Measurements from ENCODE around the gene NUP62. TPM values are rescaled to one million over a fixed set of nuclear protein-coding genes. Genes with fewer than 3 reads are reported as not detected.
A peak's percentile ranks its signal among the peaks of the same experiment; 100 is the strongest.
"Not testable (repeated sequence)": the region's sequence is repeated elsewhere in the genome, so short reads cannot be mapped to it uniquely, and the experiment has no call there.

The NUP62 gene
- 10 to 100 TPM; 16.5 to 21.4 TPM for polyA plus RNA-seq

- H3K36me3 ChIP-seq (ENCODE audit: control insufficient read depth in 2 of 2, insufficient read depth in 2 of 2, low read length in 1 of 2): peaks cover 0 to 13% of the 10 kb centered on the region in 2 donors
- peak within 1 kb of the TSS; percentile 80 to 85 for H3K4me3 ChIP-seq (ENCODE audit: low read depth in 1 of 2, low read length in 2 of 2)
- H3K4me1 ChIP-seq (ENCODE audit: control insufficient read depth in 2 of 2, insufficient read depth in 2 of 2, low read length in 1 of 2): peaks cover 0 to 6% of the 10 kb centered on the region in 2 donors
- WGBS, 2 donors: 0% methylated on average over 37 to 48 of the region's 48 CpGs
- peak within 1 kb of the TSS; percentile 88 to 90 for H3K27ac ChIP-seq (ENCODE audit: low read depth in 2 of 2, low read length in 1 of 2)
- no peaks in the 10 kb centered on the region for H3K9me3 ChIP-seq (ENCODE audit: control insufficient read depth in 2 of 2, insufficient read depth in 1 of 2, low read depth in 1 of 2, low read length in 1 of 2)
- H3K27me3 ChIP-seq (ENCODE audit: control insufficient read depth in 1 of 2, insufficient read depth in 2 of 2, low read length in 2 of 2): no peaks in the 10 kb centered on the region
These were observed at the start of gene NUP62, which contains the start of gene ATF5 for GRCh38 chr19:49929121-49929610. Gene NUP62 (minus strand): TSS chr19:49929504. CDS start chr19:49909807, 19,697 bp downstream. Gene ATF5 (plus strand): TSS chr19:49929205. CDS start chr19:49930851, 1,646 bp downstream.

- 84 to 86% methylated on average over 11 of the region's 11 CpGs for WGBS, 2 donors
- no peak overlapping the region for H3K4me3 ChIP-seq (ENCODE audit: low read depth in 1 of 2, low read length in 2 of 2)
- peaks cover 5 to 13% of the 10 kb centered on the region in 2 donors for H3K36me3 ChIP-seq (ENCODE audit: control insufficient read depth in 2 of 2, insufficient read depth in 2 of 2, low read length in 1 of 2)
These were observed 49.0 kb upstream of the NUP62 start for GRCh38 chr19:49978324-49978723.

GRCh38 chr19:49977881-49978280 is 48.6 kb upstream of the NUP62 start:
- H3K4me1 ChIP-seq (ENCODE audit: control insufficient read depth in 2 of 2, insufficient read depth in 2 of 2, low read length in 1 of 2): no peaks in the 10 kb centered on the region
- no peaks in the 10 kb centered on the region for H3K9me3 ChIP-seq (ENCODE audit: control insufficient read depth in 2 of 2, insufficient read depth in 1 of 2, low read depth in 1 of 2, low read length in 1 of 2)
- no peak overlapping the region for H3K27ac ChIP-seq (ENCODE audit: low read depth in 2 of 2, low read length in 1 of 2)
- H3K36me3 ChIP-seq (ENCODE audit: control insufficient read depth in 2 of 2, insufficient read depth in 2 of 2, low read length in 1 of 2): peaks cover 5 to 13% of the 10 kb centered on the region in 2 donors
- H3K4me3 ChIP-seq (ENCODE audit: low read depth in 1 of 2, low read length in 2 of 2): no peak overlapping the region
- WGBS, 2 donors: 85% methylated on average over 18 of the region's 18 CpGs
- no peaks in the 10 kb centered on the region for H3K27me3 ChIP-seq (ENCODE audit: control insufficient read depth in 1 of 2, insufficient read depth in 2 of 2, low read length in 2 of 2)

More at GRCh38 chr19:49978324-49978723, 49.0 kb upstream of the NUP62 start:
- H3K9me3 ChIP-seq (ENCODE audit: control insufficient read depth in 2 of 2, insufficient read depth in 1 of 2, low read depth in 1 of 2, low read length in 1 of 2): no peaks in the 10 kb centered on the region
- no peaks in the 10 kb centered on the region for H3K27me3 ChIP-seq (ENCODE audit: control insufficient read depth in 1 of 2, insufficient read depth in 2 of 2, low read length in 2 of 2)
- H3K4me1 ChIP-seq (ENCODE audit: control insufficient read depth in 2 of 2, insufficient read depth in 2 of 2, low read length in 1 of 2): no peaks in the 10 kb centered on the region
- H3K27ac ChIP-seq (ENCODE audit: low read depth in 2 of 2, low read length in 1 of 2): no peak overlapping the region

- no peaks in the 10 kb centered on the region for H3K9me3 ChIP-seq (ENCODE audit: control insufficient read depth in 2 of 2, insufficient read depth in 1 of 2, low read depth in 1 of 2, low read length in 1 of 2)
- no peaks in the 10 kb centered on the region for H3K27me3 ChIP-seq (ENCODE audit: control insufficient read depth in 1 of 2, insufficient read depth in 2 of 2, low read length in 2 of 2)
- WGBS, 2 donors: 80 to 85% methylated on average over 13 of the region's 13 CpGs
- peaks cover 5 to 13% of the 10 kb centered on the region in 2 donors for H3K36me3 ChIP-seq (ENCODE audit: control insufficient read depth in 2 of 2, insufficient read depth in 2 of 2, low read length in 1 of 2)
- H3K4me3 ChIP-seq (ENCODE audit: low read depth in 1 of 2, low read length in 2 of 2): no peak overlapping the region
- no peak overlapping the region for H3K27ac ChIP-seq (ENCODE audit: low read depth in 2 of 2, low read length in 1 of 2)
- peaks cover 0 to 2% of the 10 kb centered on the region in 2 donors for H3K4me1 ChIP-seq (ENCODE audit: control insufficient read depth in 2 of 2, insufficient read depth in 2 of 2, low read length in 1 of 2)
These were observed 47.8 kb upstream of the NUP62 start for GRCh38 chr19:49977076-49977475.

GRCh38 chr19:49976496-49976895 is 47.2 kb upstream of the NUP62 start:
- Histone ChIP-seq H3K9me3 (ENCODE audit: control insufficient read depth in 2 of 2, insufficient read depth in 1 of 2, low read depth in 1 of 2, low read length in 1 of 2) (no peaks in the 10 kb centered on the region), H3K4me3 (ENCODE audit: low read depth in 1 of 2, low read length in 2 of 2) (no peak overlapping the region), H3K36me3 (ENCODE audit: control insufficient read depth in 2 of 2, insufficient read depth in 2 of 2, low read length in 1 of 2) (peaks cover 5 to 9% of the 10 kb centered on the region in 2 donors), H3K27me3 (ENCODE audit: control insufficient read depth in 1 of 2, insufficient read depth in 2 of 2, low read length in 2 of 2) (no peaks in the 10 kb centered on the region), H3K4me1 (ENCODE audit: control insufficient read depth in 2 of 2, insufficient read depth in 2 of 2, low read length in 1 of 2) (peaks cover 0 to 3% of the 10 kb centered on the region in 2 donors), H3K27ac (ENCODE audit: low read depth in 2 of 2, low read length in 1 of 2) (no peak overlapping the region)
- WGBS, 2 donors: 81 to 87% methylated on average over 3 of the region's 3 CpGs

- 78 to 80% methylated on average over 7 of the region's 7 CpGs for WGBS, 2 donors
- Histone ChIP-seq H3K27ac (ENCODE audit: low read depth in 2 of 2, low read length in 1 of 2) (no peak overlapping the region), H3K27me3 (ENCODE audit: control insufficient read depth in 1 of 2, insufficient read depth in 2 of 2, low read length in 2 of 2) (no peaks in the 10 kb centered on the region), H3K36me3 (ENCODE audit: control insufficient read depth in 2 of 2, insufficient read depth in 2 of 2, low read length in 1 of 2) (peaks cover 5 to 9% of the 10 kb centered on the region in 2 donors), H3K4me3 (ENCODE audit: low read depth in 1 of 2, low read length in 2 of 2) (no peak overlapping the region), H3K9me3 (ENCODE audit: control insufficient read depth in 2 of 2, insufficient read depth in 1 of 2, low read depth in 1 of 2, low read length in 1 of 2) (no peaks in the 10 kb centered on the region), H3K4me1 (ENCODE audit: control insufficient read depth in 2 of 2, insufficient read depth in 2 of 2, low read length in 1 of 2) (peaks cover 0 to 3% of the 10 kb centered on the region in 2 donors)
These were observed 45.7 kb upstream of the NUP62 start for GRCh38 chr19:49975051-49975450.

- peaks cover 0 to 3% of the 10 kb centered on the region in 2 donors for H3K4me1 ChIP-seq (ENCODE audit: control insufficient read depth in 2 of 2, insufficient read depth in 2 of 2, low read length in 1 of 2)
- H3K9me3 ChIP-seq (ENCODE audit: control insufficient read depth in 2 of 2, insufficient read depth in 1 of 2, low read depth in 1 of 2, low read length in 1 of 2): no peaks in the 10 kb centered on the region
- no peak overlapping the region for H3K27ac ChIP-seq (ENCODE audit: low read depth in 2 of 2, low read length in 1 of 2)
- 88% methylated on average over 18 of the region's 18 CpGs for WGBS, 2 donors
- no peak overlapping the region for H3K4me3 ChIP-seq (ENCODE audit: low read depth in 1 of 2, low read length in 2 of 2)
- H3K36me3 ChIP-seq (ENCODE audit: control insufficient read depth in 2 of 2, insufficient read depth in 2 of 2, low read length in 1 of 2): peaks cover 5 to 9% of the 10 kb centered on the region in 2 donors
- no peaks in the 10 kb centered on the region for H3K27me3 ChIP-seq (ENCODE audit: control insufficient read depth in 1 of 2, insufficient read depth in 2 of 2, low read length in 2 of 2)
These were observed 44.7 kb upstream of the NUP62 start for GRCh38 chr19:49973987-49974386.

GRCh38 chr19:49972841-49973240 is 43.5 kb upstream of the NUP62 start:
- H3K9me3 ChIP-seq (ENCODE audit: control insufficient read depth in 2 of 2, insufficient read depth in 1 of 2, low read depth in 1 of 2, low read length in 1 of 2): no peaks in the 10 kb centered on the region
- no peak overlapping the region for H3K4me3 ChIP-seq (ENCODE audit: low read depth in 1 of 2, low read length in 2 of 2)
- 79 to 85% methylated on average over 6 of the region's 6 CpGs for WGBS, 2 donors
- H3K4me1 ChIP-seq (ENCODE audit: control insufficient read depth in 2 of 2, insufficient read depth in 2 of 2, low read length in 1 of 2): peaks cover 0 to 3% of the 10 kb centered on the region in 2 donors
- H3K27ac ChIP-seq (ENCODE audit: low read depth in 2 of 2, low read length in 1 of 2): no peak overlapping the region
- peaks cover 4 to 5% of the 10 kb centered on the region in 2 donors for H3K36me3 ChIP-seq (ENCODE audit: control insufficient read depth in 2 of 2, insufficient read depth in 2 of 2, low read length in 1 of 2)
- H3K27me3 ChIP-seq (ENCODE audit: control insufficient read depth in 1 of 2, insufficient read depth in 2 of 2, low read length in 2 of 2): no peaks in the 10 kb centered on the region

GRCh38 chr19:49971991-49972411 is 42.7 kb upstream of the NUP62 start:
- peaks cover 0 to 5% of the 10 kb centered on the region in 2 donors for H3K36me3 ChIP-seq (ENCODE audit: control insufficient read depth in 2 of 2, insufficient read depth in 2 of 2, low read length in 1 of 2)
- no peaks in the 10 kb centered on the region for H3K9me3 ChIP-seq (ENCODE audit: control insufficient read depth in 2 of 2, insufficient read depth in 1 of 2, low read depth in 1 of 2, low read length in 1 of 2)
- H3K27me3 ChIP-seq (ENCODE audit: control insufficient read depth in 1 of 2, insufficient read depth in 2 of 2, low read length in 2 of 2): no peaks in the 10 kb centered on the region
- WGBS, 2 donors: 37 to 67% methylated on average over 6 to 12 of the region's 12 CpGs
- no peak overlapping the region for H3K27ac ChIP-seq (ENCODE audit: low read depth in 2 of 2, low read length in 1 of 2)
- H3K4me1 ChIP-seq (ENCODE audit: control insufficient read depth in 2 of 2, insufficient read depth in 2 of 2, low read length in 1 of 2): peaks cover 0 to 3% of the 10 kb centered on the region in 2 donors
- no peak overlapping the region for H3K4me3 ChIP-seq (ENCODE audit: low read depth in 1 of 2, low read length in 2 of 2)

- not testable (repeated sequence) for H3K9me3 ChIP-seq (ENCODE audit: control insufficient read depth in 2 of 2, insufficient read depth in 1 of 2, low read depth in 1 of 2, low read length in 1 of 2); H3K4me3 ChIP-seq (ENCODE audit: low read depth in 1 of 2, low read length in 2 of 2); H3K27me3 ChIP-seq (ENCODE audit: control insufficient read depth in 1 of 2, insufficient read depth in 2 of 2, low read length in 2 of 2); H3K4me1 ChIP-seq (ENCODE audit: control insufficient read depth in 2 of 2, insufficient read depth in 2 of 2, low read length in 1 of 2); H3K27ac ChIP-seq (ENCODE audit: low read depth in 2 of 2, low read length in 1 of 2); H3K36me3 ChIP-seq (ENCODE audit: control insufficient read depth in 2 of 2, insufficient read depth in 2 of 2, low read length in 1 of 2)
- 15 to 26% methylated on average over 3 to 5 of the region's 9 CpGs for WGBS, 2 donors
These were observed 40.1 kb upstream of the NUP62 start for GRCh38 chr19:49969355-49969754.

All from esophagus (tissue), 2 donors.